HepG2 (cell line): ENCODE results near the gene EXOC1. TPM values are rescaled to one million over a fixed set of nuclear protein-coding genes. Genes with fewer than 3 reads are reported as not detected.

Source experiments
- ARID4A ChIP-seq: sonication (generic); formaldehyde crosslinking; IDR thresholded peaks from 2 replicates; pipeline ENCODE4 v1.5.0; 2020; ENCODE audit warnings: mild to moderate bottlenecking, missing genetic modification reagents, borderline replicate concordance
- CREB3 ChIP-seq: sonication (generic); formaldehyde crosslinking; IDR thresholded peaks from 2 replicates; pipeline ENCODE4 v1.5.0; 2020; ENCODE audit warnings: missing genetic modification reagents
- E2F2 ChIP-seq: sonication (generic); formaldehyde crosslinking; IDR thresholded peaks from 2 replicates; pipeline ENCODE4 v1.4.0; 2020; ENCODE audit warnings: missing genetic modification reagents, borderline replicate concordance
- GTF2F1 ChIP-seq: fragments of 150-350 bp; IDR thresholded peaks from 2 replicates; pipeline ENCODE4 v1.6.1; 2014; ENCODE audit warnings: low read length
- MED8 ChIP-seq: sonication (generic); formaldehyde crosslinking; IDR thresholded peaks from 2 replicates; pipeline ENCODE4 v1.8.1; 2023; ENCODE audit warnings: mild to moderate bottlenecking, missing genetic modification reagents; ENCODE audit not compliant: insufficient replicate concordance
- MEF2D ChIP-seq: sonication (generic); formaldehyde crosslinking; IDR thresholded peaks from 2 replicates; pipeline ENCODE4 v1.5.1; 2020; ENCODE audit warnings: mild to moderate bottlenecking, missing genetic modification reagents
- MYNN ChIP-seq: sonication (generic); formaldehyde crosslinking; IDR thresholded peaks from 2 replicates; pipeline ENCODE4 v1.4.0; 2020; ENCODE audit warnings: mild to moderate bottlenecking, low read depth, missing genetic modification reagents
- NR2C2 ChIP-seq: sonication (generic); formaldehyde crosslinking; IDR thresholded peaks from 2 replicates; pipeline ENCODE4 v1.4.0; 2020; ENCODE audit warnings: missing genetic modification reagents, mild to moderate bottlenecking, moderate library complexity, borderline replicate concordance
- PAWR ChIP-seq: sonication (generic); formaldehyde crosslinking; IDR thresholded peaks from 2 replicates; pipeline ENCODE4 v1.4.0; 2020; ENCODE audit warnings: missing genetic modification reagents, mild to moderate bottlenecking, borderline replicate concordance
- ZNF251 ChIP-seq: sonication (generic); formaldehyde crosslinking; IDR thresholded peaks from 2 replicates; pipeline ENCODE4 v1.9.0; 2021; ENCODE audit warnings: mild to moderate bottlenecking, missing genetic modification reagents
- ZNF318 ChIP-seq: sonication (generic); formaldehyde crosslinking; IDR thresholded peaks from 2 replicates; pipeline ENCODE4 v1.4.0; 2020; ENCODE audit warnings: mild to moderate bottlenecking, missing genetic modification reagents
- ZNF546 ChIP-seq: sonication (generic); formaldehyde crosslinking; conservative IDR thresholded peaks from 2 replicates; pipeline ENCODE4 v1.8.1; 2023; ENCODE audit warnings: mild to moderate bottlenecking, missing genetic modification reagents
- ZSCAN20 ChIP-seq: sonication (generic); formaldehyde crosslinking; IDR thresholded peaks from 2 replicates; pipeline ENCODE4 v1.4.0; 2020; ENCODE audit warnings: missing genetic modification reagents, mild to moderate bottlenecking, borderline replicate concordance
- polyA plus RNA-seq, 8 experiments: library from polyadenylated mRNA; depleted of rRNA in 3 of 8; stranded (reverse) in 7 of 8; unstranded in 1 of 8; fragments of >200 nt; fragmentation: Illumina TruSeq in 4 of 8; extraction: Trizol in 4 of 8; gene quantifications; 2 replicates each; pipeline versions ENCODE4 v1.2.1 to v1.2.3, GENCODE V29; 2011 to 2016; ENCODE audit warnings: low read depth in 4 of 8, missing spikeins in 1 of 8, mixed read lengths in 1 of 8; ENCODE audit not compliant: insufficient read depth in 1 of 8
- total RNA-seq, 5 experiments: library from RNA; depleted of rRNA; stranded (reverse); fragments of >200 nt; fragmentation: Illumina TruSeq; extraction: Trizol; gene quantifications; 2 replicates each; pipeline ENCODE4 v1.2.3, GENCODE V29; 2016; ENCODE audit warnings: low read depth in 1 of 5

The EXOC1 gene
- total and polyA plus RNA-seq, 2 of the 13 experiments (the other 11 are each of a cell fraction or from before 2014, with no cell fraction given), result 9.1 to 18.4 TPM

GRCh38 chr4:55853484-55854046 is at the start of gene EXOC1 (continued):
- TF ChIP-seq ZNF318 (CRISPR knock-in tag) (no peak), MED8 (CRISPR knock-in tag) (peak; percentile 34), CREB3 (CRISPR knock-in tag) (no peak), GTF2F1 (no peak), ZNF251 (no peak), ARID4A (CRISPR knock-in tag) (peak; percentile 96), PAWR (CRISPR knock-in tag) (no peak), E2F2 (CRISPR knock-in tag) (no peak), NR2C2 (peak; percentile 75; the same call in 1 of the 2 replicates), MEF2D (0 out of 2 replicates have a peak, but pooled peaks have one; percentile 45), ZSCAN20 (CRISPR knock-in tag) (peak; percentile 76; the same call in 1 of the 2 replicates), MYNN (no peak), ZNF546 (no peak)
